Right lobe of liver (tissue), 4 donors: ENCODE results near the gene PODXL.

Experiments used
- POLR2A ChIP-seq: fragments of 450-650 bp; IDR thresholded peaks from one replicate; pipeline ENCODE4 v1.6.1; 2017; ENCODE audit warnings: antibody characterized with exemption, mild to moderate bottlenecking
- TF ChIP-seq, protein P1 (sequence below), 4 donors: fragments of 200-600 bp in 3 of 4; fragments of 450-650 bp in 1 of 4; IDR thresholded peaks; one replicate each; pipeline versions ENCODE4 v1.5.1 to v1.8.0; 2016 to 2022; ENCODE audit warnings: antibody characterized with exemption in 4 of 4, mild to moderate bottlenecking in 2 of 4
- donor health status: DM: no; HTN: no; CAD: no.
- donor health status: DM: no; HTN: no; CAD: no.
- donor health status: DM: no; HTN: yes; CAD: no.

DNA sequence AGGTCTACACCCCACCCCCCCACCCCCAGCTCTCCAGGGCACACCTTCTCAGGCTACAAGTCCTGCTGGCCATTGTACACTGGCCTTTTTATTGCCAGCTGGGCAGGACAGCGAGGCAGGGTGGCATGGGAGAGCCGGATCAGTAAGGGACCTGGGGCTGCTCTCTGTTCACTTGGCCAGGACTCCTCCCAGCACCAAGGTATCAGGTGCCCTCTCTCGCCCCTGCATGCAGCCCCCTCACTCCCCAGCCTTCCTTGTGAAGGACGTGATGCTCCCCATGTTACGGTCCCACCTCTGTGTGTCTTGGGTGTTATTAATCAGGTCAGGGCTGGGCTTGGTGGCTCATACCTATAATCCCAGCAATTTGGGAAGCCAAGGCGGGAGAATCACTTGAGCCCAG lies 26.3 kb downstream of the PODXL start:
- TF ChIP-seq, protein P1, sequence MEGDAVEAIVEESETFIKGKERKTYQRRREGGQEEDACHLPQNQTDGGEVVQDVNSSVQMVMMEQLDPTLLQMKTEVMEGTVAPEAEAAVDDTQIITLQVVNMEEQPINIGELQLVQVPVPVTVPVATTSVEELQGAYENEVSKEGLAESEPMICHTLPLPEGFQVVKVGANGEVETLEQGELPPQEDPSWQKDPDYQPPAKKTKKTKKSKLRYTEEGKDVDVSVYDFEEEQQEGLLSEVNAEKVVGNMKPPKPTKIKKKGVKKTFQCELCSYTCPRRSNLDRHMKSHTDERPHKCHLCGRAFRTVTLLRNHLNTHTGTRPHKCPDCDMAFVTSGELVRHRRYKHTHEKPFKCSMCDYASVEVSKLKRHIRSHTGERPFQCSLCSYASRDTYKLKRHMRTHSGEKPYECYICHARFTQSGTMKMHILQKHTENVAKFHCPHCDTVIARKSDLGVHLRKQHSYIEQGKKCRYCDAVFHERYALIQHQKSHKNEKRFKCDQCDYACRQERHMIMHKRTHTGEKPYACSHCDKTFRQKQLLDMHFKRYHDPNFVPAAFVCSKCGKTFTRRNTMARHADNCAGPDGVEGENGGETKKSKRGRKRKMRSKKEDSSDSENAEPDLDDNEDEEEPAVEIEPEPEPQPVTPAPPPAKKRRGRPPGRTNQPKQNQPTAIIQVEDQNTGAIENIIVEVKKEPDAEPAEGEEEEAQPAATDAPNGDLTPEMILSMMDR (IDR thresholded peaks at IDR 0.05): no peak
- TF ChIP-seq POLR2A: no peak
